GM12801 (cell line): ENCODE data around the gene CACNG4.

Experiments used
- TF ChIP-seq, protein P1 (sequence below): IDR thresholded peaks from one replicate; pipeline ENCODE4 v1.5.1; 2011; ENCODE audit warnings: control low read depth; ENCODE audit not compliant: insufficient read length; ENCODE audit errors: extremely low read depth

The CACNG4 gene

DNA sequence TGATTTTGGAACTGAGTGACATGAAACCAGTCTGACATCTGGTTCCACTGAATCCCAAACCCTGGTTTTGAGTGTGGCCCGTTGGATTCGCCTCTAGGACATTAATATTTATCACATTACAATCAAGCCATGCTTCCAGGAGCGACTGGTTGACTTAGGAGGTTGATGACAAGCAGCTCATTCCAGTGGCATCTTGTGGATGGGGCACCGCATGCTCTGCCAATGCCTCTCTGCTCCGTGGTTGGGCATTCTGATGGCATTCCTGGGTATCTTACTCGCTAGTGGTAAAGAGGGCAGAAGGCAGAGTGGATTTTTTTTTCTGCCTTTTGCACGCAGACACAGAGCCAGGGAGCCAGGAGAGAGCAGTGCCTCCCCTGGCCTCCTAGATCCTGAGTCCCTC, 31.4 kb downstream of the CACNG4 start:
- TF ChIP-seq, protein P1, sequence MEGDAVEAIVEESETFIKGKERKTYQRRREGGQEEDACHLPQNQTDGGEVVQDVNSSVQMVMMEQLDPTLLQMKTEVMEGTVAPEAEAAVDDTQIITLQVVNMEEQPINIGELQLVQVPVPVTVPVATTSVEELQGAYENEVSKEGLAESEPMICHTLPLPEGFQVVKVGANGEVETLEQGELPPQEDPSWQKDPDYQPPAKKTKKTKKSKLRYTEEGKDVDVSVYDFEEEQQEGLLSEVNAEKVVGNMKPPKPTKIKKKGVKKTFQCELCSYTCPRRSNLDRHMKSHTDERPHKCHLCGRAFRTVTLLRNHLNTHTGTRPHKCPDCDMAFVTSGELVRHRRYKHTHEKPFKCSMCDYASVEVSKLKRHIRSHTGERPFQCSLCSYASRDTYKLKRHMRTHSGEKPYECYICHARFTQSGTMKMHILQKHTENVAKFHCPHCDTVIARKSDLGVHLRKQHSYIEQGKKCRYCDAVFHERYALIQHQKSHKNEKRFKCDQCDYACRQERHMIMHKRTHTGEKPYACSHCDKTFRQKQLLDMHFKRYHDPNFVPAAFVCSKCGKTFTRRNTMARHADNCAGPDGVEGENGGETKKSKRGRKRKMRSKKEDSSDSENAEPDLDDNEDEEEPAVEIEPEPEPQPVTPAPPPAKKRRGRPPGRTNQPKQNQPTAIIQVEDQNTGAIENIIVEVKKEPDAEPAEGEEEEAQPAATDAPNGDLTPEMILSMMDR: no peak

DNA sequence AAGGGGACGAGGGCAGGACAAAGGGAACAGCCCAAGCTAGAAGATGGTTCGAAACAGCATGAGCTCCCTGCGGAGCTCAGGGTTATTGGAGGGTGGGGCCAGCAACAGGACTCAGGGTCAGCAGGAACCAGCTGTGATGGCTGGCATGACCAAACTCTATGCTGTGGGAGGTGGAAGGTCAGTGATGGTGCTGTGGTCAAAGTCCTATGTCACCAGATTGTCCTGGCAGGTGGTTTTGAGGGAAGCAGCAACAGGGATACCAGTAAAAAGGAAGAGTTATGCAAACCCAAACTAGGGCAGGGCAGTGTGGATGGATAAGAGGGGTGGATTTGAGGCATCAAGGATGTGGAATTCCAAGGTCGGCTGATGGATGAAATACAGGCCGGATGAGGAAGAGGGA, 32.4 kb downstream of the CACNG4 start:
- TF ChIP-seq, protein P1: no peak

DNA sequence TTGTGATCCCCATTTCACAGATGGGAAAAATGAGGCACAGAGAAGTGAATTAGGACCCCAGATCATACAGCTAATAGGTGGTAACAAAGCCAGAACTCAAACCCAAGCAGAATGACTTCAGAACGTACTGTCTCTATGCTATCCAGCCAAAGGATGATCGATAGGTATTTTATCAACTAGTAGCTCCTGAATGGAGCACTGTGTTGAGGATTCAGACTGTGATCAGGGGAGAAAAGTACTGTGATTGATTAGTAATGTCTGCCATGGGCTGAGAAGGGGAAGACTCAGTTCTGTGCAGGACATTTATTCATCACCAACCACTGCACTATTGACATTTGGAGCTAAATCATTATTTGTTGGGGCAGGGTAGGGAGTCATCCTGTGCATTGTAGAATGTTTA, 38.7 kb downstream of the CACNG4 start:
- TF ChIP-seq, protein P1: no peak

DNA sequence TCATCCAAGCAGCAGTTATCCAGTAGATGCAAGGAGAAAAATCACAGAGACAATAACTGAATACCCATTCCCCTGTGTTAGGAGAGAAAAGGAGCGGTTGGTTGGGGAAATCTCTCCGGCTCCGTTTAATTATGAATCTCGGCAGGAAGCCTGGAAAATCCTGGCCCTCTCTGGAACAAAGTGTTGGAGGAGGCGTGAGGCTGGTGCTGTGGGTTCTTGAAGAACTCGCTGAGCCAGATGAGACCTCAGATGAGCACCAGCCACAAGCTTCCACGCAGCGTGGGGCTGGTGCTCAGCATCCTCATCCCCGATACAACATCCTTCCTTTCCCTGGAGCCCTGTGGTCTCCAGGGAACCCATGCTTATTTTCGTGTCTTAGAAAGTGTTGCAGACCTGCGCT, 39.7 kb downstream of the CACNG4 start:
- TF ChIP-seq, protein P1: no peak

DNA sequence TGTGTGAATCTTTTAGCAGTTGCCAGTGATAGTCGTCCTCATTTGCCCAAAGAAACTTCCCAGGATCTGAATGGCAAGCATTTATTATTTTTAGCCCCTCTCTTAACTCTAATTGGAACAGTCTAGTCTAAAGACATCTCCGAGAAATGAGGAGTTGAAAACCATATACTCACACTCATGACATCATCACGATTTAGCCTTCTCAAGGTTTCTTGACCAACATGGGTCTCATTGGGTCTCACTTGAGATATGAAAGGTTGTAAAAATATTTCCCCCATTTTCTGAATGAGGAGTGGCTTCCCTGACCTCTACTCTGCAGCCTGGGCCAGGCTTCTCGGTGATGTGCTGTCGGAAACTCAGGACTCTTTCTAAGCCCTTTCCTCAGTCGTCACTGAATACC, 42.8 kb downstream of the CACNG4 start:
- TF ChIP-seq, protein P1: no peak

DNA sequence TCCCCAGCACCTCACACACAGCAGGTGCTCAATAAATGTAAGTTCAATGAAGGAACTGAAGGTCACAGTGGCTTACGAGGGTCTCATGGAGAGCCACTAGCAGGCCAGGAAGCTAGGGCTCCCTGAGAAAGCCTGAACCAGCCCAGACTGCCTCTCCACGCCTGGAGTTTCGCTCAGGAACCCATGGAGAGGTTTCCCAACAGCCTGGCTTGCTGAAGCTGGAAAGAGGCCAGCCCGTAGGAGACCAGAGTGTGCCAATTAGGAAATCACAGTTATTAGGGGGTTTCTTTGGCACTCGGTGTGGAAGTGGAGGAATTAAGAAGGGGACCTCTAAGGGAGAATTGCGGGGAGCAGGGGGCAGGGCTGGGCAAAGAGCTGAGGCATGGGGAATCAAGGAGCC, 43.6 kb downstream of the CACNG4 start:
- TF ChIP-seq, protein P1: no peak

DNA sequence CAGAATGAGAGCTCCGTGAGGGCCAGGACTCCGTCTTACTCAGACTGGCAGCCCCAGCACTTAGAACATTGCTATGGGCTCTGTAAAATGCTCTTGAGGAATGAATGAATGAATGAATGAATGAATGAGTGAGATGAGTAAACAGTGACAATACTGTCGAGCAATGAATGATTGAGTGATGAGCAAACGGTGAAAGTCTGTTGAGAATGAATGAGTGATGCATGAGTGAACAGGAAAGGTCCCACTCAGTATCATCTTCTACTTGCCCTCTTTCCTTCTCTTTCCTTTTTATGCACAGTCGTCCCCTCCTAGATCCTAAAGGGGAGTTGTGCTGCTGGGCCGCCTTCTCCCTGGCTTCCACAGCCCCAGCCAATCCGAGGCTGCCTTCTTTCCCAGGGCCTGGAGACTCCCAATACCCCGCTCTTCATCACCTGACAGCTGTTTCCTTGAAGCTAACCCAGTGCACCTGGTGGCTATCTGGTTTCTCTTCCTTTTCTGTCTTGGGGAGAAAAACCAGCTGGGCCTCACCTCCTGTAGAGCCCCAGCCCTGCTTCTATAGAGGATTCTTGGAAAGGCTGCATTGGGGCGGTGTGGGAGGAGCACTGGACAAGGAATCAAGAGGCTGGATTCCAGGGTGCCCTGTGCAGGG, 47.1 kb downstream of the CACNG4 start:
- TF ChIP-seq, protein P1: no peak
